ENCODE results near the gene AKAP7. TPM values are rescaled to one million over a fixed set of nuclear protein-coding genes. Genes with fewer than 3 reads are reported as not detected.

The AKAP7 gene
- total RNA-seq, 1 donor from 2014 or later = 10.3 TPM

DNA sequence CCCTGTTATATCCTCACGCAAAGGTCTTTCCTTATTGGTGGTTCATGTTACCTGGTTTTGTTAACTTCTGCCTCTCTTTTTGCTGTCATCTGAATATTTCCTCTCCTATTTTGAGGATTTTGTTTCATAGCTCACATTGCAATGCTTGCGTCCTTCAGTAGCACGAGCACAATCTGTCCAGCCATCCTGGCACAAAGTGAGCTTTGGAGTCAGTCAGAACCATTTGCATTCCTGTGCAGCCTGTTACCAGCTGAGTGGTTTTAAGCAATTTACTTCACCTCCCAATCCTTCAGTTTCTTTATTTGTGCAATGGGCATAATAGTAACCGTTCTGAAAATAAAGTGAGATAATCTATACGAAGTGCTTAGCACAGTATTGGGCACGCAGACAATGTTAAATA, 42.7 kb downstream of the AKAP7 start:
- DNase-seq (no peak), ATAC-seq (ENCODE audit: poor library complexity) (peak; percentile 55)
- intact Hi-C loops (cut with DNase I) = no loop called here

DNA sequence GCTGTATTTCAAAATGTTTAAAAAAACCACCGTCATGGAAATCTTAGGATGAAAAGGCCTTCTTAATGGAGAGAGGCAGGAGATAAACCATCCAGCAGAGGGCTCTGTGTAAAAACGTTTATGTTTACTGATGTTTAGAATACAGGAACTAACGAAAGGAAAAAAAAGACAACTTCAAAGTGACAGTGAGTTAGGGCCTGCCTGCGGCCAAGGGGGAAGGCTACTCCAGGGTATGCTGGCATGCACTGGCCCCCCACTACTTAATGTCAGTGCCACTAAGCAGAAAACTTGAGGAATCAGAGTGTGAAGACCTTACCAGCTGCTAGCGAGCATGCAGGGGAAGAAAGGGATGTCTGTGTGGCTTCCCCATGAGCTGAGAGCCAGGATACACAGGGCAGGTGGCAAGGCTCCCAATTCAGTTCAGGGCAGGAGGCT, 47.7 kb downstream of the AKAP7 start:
- DNase-seq (no peak), ATAC-seq (ENCODE audit: poor library complexity) (no peak)
- intact Hi-C loops (cut with DNase I) = no loop called here

DNA sequence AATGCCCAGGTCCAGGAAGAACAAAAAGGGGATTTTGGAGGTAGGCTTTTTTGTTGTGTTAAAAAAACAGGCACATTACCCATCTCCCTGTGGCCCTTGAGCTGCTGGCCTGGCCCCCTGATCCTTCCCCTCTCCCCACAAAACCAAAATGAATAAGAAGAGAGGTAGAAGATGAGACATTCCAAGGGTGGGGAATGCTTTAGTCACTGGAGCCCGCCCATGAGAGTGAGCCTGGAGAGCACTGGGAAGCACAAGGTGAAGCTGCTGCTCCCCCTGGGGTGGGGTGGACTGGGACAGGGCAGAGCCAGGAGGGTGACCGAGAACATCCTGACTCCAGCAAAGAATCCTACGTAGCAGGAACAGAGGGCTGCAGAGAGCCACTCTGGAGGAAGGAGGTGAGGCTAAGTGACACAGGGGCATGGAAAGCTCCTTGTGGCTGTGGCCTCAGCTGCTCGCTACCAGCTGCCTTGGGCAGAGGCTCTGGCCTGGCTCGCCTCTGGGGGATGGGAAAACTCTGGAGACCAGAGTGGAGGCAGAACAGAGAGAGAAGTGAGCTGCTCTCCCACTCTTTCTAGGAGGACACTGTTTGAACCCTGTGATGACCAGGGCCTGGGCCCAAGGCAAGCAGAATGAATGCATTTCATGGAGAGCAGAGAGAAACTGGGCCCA, 48.3 kb downstream of the AKAP7 start:
- ATAC-seq (ENCODE audit: poor library complexity) = no peak
- no peak for DNase-seq
- intact Hi-C loops (cut with DNase I) = no loop called here

DNA sequence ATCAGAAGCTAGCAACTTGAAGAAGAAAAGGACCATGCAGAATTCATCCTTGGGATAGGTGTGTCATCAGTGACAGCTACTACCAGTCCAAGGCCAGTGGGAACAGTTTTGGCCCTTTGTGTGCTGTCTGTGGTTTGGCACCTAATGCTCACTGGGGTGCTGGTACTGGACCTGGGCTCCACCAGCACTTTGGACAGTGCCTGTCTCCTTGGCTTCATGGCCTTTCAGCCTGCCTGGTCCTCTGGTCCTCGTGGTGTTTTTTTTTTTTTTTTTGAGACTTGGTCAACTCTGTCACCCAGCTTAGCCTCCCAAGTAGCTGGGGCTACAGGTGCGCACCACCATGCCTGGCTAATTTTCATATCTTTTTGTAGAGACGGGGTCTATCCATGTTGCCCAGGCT, 56.3 kb downstream of the AKAP7 start:
- ATAC-seq (ENCODE audit: poor library complexity) = no peak
- intact Hi-C loops (cut with DNase I) = loop anchor here (10.0 kb wide), 1 partner anchor 343 kb away; no protein-coding TSS in a partner anchor

DNA sequence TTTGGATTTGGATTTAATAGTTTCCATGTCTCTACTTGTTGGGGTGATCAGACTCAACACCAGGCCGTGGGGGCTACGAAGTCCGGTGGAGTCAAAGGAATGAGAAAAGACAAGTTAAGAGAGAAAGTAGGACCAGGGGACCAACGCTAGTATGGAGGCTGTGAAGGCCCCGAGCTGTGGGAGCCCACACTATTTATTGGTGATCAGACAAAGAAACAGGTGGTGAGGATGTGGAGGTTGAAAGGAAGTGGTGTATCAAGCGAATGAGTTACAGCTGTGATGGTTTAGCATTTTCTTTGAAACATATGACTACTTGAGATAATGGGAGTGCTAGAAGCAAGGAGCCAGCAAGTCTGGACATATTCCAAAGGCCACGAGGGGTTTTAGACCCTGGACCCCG, 62.4 kb downstream of the AKAP7 start:
- ATAC-seq (ENCODE audit: poor library complexity) (no peak), DNase-seq (no peak)
- intact Hi-C loops (cut with DNase I) = loop anchor here (10.0 kb wide), 1 partner anchor 337 kb away; no protein-coding TSS in a partner anchor

More for the DNA sequence above, 56.3 kb downstream of the AKAP7 start:
- no peak for DNase-seq

DNA sequence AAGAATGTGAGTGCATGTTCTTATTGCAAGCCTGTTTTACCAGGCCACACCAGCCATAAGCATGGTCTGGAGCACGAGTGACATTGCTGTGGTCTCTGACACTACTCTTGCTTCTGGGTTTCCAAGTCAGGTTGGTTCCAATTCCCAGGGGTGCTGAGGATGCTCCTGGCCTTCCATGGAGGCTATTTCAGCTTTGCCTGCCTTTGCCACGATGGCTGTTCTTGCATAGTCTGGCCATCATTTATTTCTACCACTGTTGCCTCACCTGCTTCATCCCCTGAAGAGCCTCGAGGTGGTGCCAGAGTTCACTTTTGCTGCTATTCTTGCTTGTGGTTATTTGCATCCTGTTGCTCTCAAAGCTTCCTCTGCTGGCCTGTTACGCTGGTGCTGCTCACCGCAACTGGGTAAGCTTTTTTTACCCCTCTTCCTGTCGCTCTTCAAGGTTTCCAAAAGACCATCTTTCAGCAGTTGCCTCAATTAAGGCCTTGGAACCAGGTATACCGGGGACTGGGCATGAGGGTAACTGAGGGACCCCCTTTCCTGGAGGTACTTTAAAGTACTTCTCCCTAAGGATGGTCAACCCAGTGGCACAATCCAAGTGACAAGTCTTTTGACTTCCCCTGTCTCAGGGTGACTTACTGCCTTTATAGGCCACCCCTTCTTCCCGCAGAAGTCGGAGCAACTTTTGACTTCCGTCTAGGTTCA, 64.5 kb downstream of the AKAP7 start:
- DNase-seq = no peak
- ATAC-seq (ENCODE audit: poor library complexity) = peak; percentile 87
- intact Hi-C loops (cut with DNase I) = loop anchor here (10.0 kb wide), 1 partner anchor 335 kb away; no protein-coding TSS in a partner anchor

DNA sequence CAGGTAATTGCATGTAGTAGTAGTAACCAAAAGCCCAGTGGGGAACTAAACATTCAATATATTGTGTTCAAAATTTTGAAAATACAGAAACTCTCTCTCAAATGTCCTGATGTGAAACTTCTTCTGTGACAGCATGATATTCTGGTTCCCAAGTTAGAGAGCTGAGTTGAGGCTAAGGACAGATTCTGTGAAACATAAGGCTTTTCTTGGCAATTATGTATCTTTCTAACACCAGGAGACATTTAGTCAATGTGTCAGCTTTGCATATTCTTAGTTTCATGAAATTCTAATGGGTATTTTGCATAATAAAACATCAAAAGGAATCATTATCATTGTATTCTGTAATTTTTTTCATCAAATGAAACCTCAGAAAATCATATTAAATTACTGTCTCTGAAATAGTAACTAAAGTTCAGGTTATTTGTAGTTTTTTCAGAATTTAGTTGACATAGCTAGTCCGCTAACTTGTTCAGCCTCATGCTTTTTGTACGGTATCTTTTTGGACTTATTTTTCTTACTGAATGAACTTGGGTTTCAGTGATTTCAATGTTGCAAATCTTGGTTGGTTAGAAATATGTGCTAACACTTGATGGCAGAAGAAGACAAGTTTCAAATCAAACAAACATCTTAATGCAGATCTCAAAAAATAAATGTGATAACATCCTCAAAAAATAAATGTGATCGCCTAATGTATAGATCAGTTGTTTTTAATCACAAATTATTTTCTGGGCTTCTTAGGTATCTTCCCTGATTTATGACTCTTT, 70.4 kb downstream of the AKAP7 start:
- ATAC-seq (ENCODE audit: poor library complexity) (no peak), DNase-seq (no peak)
- intact Hi-C loops (cut with DNase I) = no loop called here

DNA sequence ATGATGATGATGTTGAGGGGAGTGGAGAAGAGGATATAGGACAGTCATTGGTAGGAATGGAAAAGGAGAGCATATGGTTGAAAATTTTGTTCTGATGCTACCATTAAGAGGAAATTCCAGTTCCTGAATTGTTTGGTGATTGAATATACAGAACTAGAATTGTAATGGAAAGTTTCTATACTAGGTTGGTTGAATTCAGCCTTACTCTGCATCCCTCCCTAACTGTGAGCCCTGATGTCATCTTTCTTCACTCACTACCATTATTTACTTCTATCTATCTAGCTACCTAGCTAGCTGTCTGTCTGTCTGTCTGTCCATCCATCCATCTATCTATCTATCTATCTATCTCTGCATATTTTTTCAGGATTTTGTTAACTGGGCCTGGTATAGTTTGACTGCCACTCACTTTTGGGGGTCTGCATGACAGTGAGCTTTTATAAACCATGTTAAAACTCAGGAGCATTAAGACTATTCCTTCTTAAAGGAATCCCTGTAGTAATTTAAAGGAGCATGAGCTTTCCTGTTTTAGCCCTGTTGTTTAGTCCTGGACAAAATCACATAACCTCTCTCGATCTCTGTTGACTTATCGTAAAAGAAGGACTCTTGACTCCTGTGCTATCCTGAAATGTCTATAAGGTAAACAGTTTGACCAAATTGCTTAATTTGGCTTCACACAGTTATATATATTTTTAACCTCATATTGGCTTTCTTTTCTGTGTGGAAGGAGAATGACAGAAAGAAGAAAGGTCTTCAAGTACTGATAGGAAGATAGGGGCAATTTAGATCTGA, 71.4 kb downstream of the AKAP7 start:
- no peak for DNase-seq
- intact Hi-C loops (cut with DNase I) = no loop called here
- ATAC-seq (ENCODE audit: poor library complexity) = no peak

DNA sequence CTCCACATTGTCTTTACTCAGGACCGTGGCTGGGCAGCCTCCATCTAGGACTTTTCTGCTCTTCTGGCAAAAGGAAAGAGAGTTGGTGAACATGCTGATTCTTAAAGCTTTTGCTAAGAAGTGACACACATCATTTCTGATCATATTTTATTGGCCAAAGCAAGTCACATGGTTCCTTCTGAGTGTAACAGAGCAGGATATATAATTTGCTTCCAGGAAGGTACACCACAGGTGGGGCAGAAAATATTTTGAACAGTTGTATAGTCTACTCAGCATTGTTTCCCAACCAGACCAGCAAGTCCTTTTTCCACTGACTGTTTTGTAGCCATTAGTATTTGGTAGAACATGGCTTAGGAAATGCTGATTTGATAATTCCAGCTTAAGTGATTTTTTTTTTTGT, 73.5 kb downstream of the AKAP7 start:
- DNase-seq (no peak), ATAC-seq (ENCODE audit: poor library complexity) (no peak)
- intact Hi-C loops (cut with DNase I) = no loop called here

DNA sequence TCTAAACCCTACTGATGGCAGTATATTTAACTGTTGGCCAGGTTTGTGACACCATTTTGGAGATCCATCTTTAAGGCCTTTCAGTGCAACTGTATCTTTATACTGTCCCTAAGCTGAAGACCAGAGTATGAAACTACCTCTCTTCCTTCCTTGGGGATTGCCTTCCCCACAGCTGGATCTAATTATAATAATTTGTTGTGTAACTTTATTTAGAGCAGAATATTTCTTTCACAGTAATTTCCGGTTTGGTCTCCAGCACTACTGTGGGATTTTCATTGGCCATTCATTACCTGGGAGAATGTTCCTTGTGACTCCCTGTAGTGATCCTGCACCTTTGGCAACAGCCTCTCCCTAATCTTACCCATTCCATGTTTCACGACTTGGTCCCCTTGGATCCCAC, 75.2 kb downstream of the AKAP7 start:
- intact Hi-C loops (cut with DNase I) = no loop called here
- DNase-seq (no peak), ATAC-seq (ENCODE audit: poor library complexity) (no peak)

DNA sequence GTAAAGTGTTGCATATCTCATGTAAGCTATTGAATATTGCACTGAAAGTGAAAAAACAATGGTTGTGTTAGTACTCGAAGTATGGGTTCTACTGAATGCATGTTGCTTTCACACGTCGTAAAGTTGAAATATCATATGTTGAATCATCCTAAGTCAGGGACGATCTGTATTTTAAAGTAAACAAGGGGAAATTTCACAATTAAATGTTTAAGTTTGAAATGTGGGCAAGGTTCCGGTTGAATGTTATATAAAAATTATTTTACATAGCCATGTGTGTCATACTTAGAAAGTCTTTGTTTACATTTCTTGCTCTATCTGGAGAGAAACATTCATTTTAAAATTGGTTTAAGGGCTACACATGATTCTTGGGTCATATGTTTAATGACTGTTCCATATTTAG, 76.8 kb downstream of the AKAP7 start:
- no peak for DNase-seq
- no peak for ATAC-seq (ENCODE audit: poor library complexity)
- intact Hi-C loops (cut with DNase I) = no loop called here

DNA sequence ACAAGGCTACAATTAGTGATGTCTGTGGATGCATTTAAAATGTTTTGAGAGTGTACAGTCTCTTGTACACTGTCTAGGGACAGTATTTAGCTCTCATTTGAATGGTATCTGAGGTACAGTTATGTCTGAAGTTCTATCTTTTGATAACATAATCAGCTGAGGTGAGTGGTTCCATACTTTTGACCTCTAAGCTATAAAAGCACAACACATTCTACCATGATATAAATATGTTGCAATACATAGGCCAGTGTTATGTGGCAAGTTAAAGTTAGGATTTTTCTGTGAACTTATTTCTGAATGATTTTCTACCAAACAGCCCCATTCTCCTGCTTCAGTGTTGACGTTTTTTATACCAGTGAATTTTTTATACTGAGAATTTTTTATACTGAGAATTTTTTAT, 77.6 kb downstream of the AKAP7 start:
- ATAC-seq (ENCODE audit: poor library complexity) (no peak), DNase-seq (no peak)
- intact Hi-C loops (cut with DNase I) = no loop called here

DNA sequence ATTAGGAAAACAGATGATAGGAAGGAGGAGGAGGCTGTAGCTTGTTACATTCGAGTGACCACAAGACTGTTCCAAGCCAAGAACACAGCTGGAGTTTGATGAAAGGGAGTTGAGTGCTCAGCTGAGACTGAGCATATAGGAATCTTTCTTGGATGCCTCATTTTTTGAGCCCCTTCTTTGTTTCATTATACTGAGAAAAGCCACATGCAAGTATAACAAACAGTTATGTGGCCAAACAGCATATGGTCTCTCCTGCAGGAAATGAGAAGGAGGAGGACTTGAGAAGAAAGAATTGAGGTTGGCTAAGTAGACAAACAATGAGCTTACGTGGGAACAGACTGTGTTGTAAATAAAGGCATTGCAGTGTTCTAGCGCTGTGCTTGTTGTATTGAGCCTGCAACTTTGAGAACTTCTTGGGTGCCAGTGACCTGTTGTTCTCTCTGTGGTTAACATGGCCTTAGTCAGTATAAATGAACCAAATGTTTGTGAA, 78.3 kb downstream of the AKAP7 start:
- no peak for DNase-seq
- peak; percentile 26 for ATAC-seq (ENCODE audit: poor library complexity)

DNA sequence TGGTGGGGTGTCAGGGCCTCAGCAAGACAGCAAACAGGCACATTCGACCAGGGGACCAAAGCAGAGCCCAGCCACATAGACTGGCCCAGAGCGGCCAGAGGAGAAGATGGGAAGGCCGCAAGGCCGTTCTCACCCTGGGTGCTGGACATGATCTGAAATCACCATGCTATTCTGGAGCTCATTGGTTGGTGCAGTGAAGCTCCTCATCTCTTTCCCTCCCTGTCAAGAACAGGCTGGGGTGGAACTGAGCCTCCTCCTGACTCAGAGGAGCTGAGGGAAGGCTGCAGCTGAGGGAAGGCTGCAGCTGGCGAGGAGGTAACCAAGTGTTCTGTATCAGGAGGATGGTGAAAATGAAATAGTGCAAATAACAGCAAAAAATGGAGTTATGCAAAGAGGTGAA, 80.0 kb downstream of the AKAP7 start:
- peak; percentile 35 for DNase-seq
- ATAC-seq (ENCODE audit: poor library complexity) = peak; percentile 39
- intact Hi-C loops (cut with DNase I) = no loop called here

More for the DNA sequence above, 78.3 kb downstream of the AKAP7 start:
- intact Hi-C loops (cut with DNase I) = no loop called here

DNA sequence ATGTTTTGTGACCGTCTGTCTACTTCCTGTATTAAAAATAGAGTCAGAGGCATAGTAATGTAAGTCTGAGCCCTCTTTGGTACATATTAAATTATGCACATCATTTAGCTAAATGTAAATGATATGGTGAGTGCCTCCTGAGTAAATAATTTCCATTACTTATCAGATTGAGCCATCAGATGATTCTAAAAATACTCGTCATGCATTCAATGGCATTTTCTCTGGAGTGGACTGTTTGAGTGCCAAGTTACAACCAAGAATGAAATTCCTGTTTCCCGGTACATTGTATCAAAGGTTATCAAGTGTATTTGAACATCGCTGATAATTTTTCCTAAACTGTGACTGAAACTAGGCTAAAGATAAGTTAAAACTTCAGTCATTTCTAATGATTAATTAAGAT, 81.0 kb downstream of the AKAP7 start:
- ATAC-seq (ENCODE audit: poor library complexity) (peak; percentile 29), DNase-seq (no peak)
- intact Hi-C loops (cut with DNase I) = no loop called here

DNA sequence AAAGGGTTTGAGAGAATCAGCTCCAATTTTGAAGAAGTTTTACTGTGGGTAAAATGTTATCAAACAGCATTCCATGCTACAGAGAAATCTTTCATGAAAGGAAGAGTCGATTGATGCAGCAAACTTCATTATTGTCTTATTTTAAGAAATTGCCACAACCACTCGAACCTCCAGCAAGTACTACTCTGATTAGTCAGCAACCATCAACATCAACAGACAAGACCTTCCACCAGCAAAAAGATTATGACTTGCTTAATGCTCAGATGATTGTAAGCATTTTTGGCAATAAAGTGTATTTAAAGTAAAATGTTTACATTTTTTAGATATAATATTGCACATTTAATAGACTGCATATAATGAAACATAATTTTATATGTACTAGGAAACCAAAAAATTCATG, 87.5 kb downstream of the AKAP7 start:
- DNase-seq (no peak), ATAC-seq (ENCODE audit: poor library complexity) (no peak)
- intact Hi-C loops (cut with DNase I) = no loop called here

DNA sequence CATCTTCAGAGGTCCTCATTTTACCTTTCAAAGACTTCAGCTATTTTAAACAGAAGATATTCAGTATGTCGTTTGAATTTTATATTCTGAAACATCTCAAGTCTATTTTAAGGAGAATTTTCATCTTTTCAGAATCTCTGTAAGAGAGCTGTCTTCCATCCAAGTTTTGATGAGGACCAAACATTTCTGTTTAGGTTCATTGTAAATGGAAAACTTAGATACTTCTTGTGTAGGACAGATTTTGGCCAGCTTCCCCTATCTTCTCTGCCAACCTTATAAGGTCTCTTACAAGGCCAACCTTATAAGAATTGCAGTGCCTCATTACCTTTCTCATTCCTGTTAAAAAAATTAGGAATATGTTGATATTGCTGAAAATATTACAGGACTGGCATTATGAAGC, 88.1 kb downstream of the AKAP7 start:
- DNase-seq (no peak), ATAC-seq (ENCODE audit: poor library complexity) (no peak)
- intact Hi-C loops (cut with DNase I) = no loop called here

DNA sequence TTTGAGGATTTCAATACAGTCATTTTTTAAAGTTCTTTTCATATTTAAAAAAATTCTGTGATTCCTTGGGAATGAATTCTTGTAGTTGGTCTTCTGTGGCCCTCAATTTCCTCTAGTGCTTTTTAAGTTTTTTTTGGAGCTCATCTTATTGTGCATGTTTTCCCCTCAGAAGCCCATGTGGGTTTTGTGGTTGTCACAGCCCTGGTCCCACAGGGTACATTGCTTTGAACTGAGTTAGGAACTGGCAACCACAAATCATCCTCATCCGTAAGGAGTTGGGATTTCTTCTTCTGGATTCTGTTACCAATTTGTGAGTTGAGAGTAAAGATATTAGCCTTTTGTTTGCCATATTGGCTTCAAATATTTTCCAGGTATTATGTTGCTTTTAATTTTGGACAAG, 89.9 kb downstream of the AKAP7 start:
- no peak for DNase-seq
- no peak for ATAC-seq (ENCODE audit: poor library complexity)
- intact Hi-C loops (cut with DNase I) = no loop called here

DNA sequence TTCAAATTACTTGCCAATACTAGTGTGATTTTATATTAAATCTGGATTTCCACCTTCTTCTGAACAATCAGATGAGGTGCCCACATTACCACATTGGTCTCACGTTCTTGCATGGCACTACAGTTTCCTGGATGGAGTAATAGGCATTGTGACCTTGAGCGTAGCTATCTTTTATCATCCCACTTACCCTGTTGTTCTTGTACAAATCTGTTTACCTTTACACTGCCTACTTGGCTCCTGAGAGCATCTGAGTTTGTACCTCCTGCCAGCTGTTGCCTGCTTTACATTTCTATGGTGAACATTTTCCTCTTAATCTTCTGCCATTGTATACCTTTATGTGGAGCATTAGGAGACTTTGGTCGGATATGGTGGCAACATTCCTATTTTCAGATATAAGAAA, 90.7 kb downstream of the AKAP7 start:
- no peak for DNase-seq
- ATAC-seq (ENCODE audit: poor library complexity) = no peak
- intact Hi-C loops (cut with DNase I) = no loop called here

Data from Right ventricle myocardium superior (tissue), 1 donor.